CD14-positive monocyte (primary cell): ENCODE measurements around the gene BTG3. TPM values are rescaled to one million over a fixed set of nuclear protein-coding genes. Genes with fewer than 3 reads are reported as not detected.

Experiments used
- DNase-seq, 3 donors: peaks; one replicate each; pipeline ENCODE4 v3.0.0-alpha.2; 2011 to 2022
- H2AFZ ChIP-seq: 2 replicates; pipeline ENCODE4 v1.6.0; 2012; ENCODE audit warnings: mild to moderate bottlenecking, low read depth, low read length, inconsistent platforms; ENCODE audit not compliant: insufficient read depth, poor library complexity, severe bottlenecking
- H3K27ac ChIP-seq, 2 donors: 1 replicate in 1 of 2; 2 replicates in 1 of 2; pipeline ENCODE4 v1.5.1; 2012 to 2013; ENCODE audit warnings: low read length in 2 of 2, control low read depth in 1 of 2, inconsistent platforms in 1 of 2, low read depth in 1 of 2, mild to moderate bottlenecking in 1 of 2
- H3K27me3 ChIP-seq, 2 donors: one replicate each; pipeline versions ENCODE4 v1.6.0 to v1.6.1; 2011 to 2013; ENCODE audit warnings: low read length in 2 of 2; ENCODE audit not compliant: control insufficient read depth in 2 of 2, insufficient read depth in 2 of 2
- H3K36me3 ChIP-seq, 2 donors: replicated peaks in 1 of 2; 1 replicate in 1 of 2; 2 replicates in 1 of 2; pipeline versions ENCODE4 v1.5.1 to v1.6.1; 2012 to 2013; ENCODE audit warnings: low read length in 2 of 2, control low read depth in 1 of 2, inconsistent platforms in 1 of 2, mild to moderate bottlenecking in 1 of 2; ENCODE audit not compliant: insufficient read depth in 2 of 2, control insufficient read depth in 1 of 2
- H3K4me1 ChIP-seq, 2 donors: 1 replicate in 1 of 2; 2 replicates in 1 of 2; pipeline versions ENCODE4 v1.5.1 to v1.6.1; 2012 to 2013; ENCODE audit warnings: low read length in 2 of 2, control low read depth in 1 of 2, inconsistent platforms in 1 of 2, mild to moderate bottlenecking in 1 of 2, moderate library complexity in 1 of 2; ENCODE audit not compliant: insufficient read depth in 2 of 2, control insufficient read depth in 1 of 2
- H3K4me2 ChIP-seq: replicated peaks from 2 replicates; pipeline ENCODE3; 2012; ENCODE audit warnings: low read length, moderate library complexity, mild to moderate bottlenecking; ENCODE audit not compliant: poor library complexity, severe bottlenecking; ENCODE audit errors: extremely low read depth
- H3K4me3 ChIP-seq, 3 experiments: fragments of 200-600 bp in 1 of 3; sonication (generic) in 1 of 3; replicated peaks in 1 of 3; 1 replicate in 2 of 3; 2 replicates in 1 of 3; pipeline ENCODE4 v1.5.1; 2011 to 2013; ENCODE audit warnings: low read length in 3 of 3, mild to moderate bottlenecking in 3 of 3, control low read depth in 2 of 3, low read depth in 2 of 3, inconsistent platforms in 1 of 3, moderate library complexity in 1 of 3
- H3K79me2 ChIP-seq: 2 replicates; pipeline ENCODE4 v1.6.0; 2012; ENCODE audit warnings: mild to moderate bottlenecking, control low read depth, inconsistent platforms, low read length, moderate library complexity; ENCODE audit not compliant: insufficient read depth
- H3K9ac ChIP-seq: 2 replicates; pipeline ENCODE4 v1.6.0; 2017; ENCODE audit warnings: low read length, mild to moderate bottlenecking; ENCODE audit not compliant: insufficient read depth, poor library complexity, severe bottlenecking
- H3K9me3 ChIP-seq, 2 donors: replicated peaks in 1 of 2; 1 replicate in 1 of 2; 2 replicates in 1 of 2; pipeline versions ENCODE4 v1.5.1 to v1.6.1; 2012 to 2013; ENCODE audit warnings: low read length in 2 of 2, control low read depth in 1 of 2; ENCODE audit not compliant: control insufficient read depth in 1 of 2, insufficient read depth in 1 of 2
- H4K20me1 ChIP-seq: 2 replicates; pipeline ENCODE4 v1.6.0; 2012; ENCODE audit warnings: mild to moderate bottlenecking, low read length, control low read depth, moderate library complexity; ENCODE audit not compliant: insufficient read depth
- H3K27ac Mint-ChIP-seq, 7 donors: one replicate each; pipeline ENCODE4 v1.8.0; 2020; ENCODE audit warnings: mild to moderate bottlenecking in 7 of 7, mixed read lengths in 7 of 7, moderate library complexity in 6 of 7, inconsistent platforms in 2 of 7
- H3K27me3 Mint-ChIP-seq, 3 donors: one replicate each; pipeline ENCODE4 v1.8.0; 2021 to 2022; ENCODE audit warnings: low read depth in 3 of 3, mild to moderate bottlenecking in 3 of 3, mixed read lengths in 3 of 3, moderate library complexity in 3 of 3, inconsistent platforms in 1 of 3
- H3K36me3 Mint-ChIP-seq, 2 donors: one replicate each; pipeline ENCODE4 v1.8.0; 2020; ENCODE audit warnings: mixed read lengths in 2 of 2, inconsistent platforms in 1 of 2, mild to moderate bottlenecking in 1 of 2
- H3K4me1 Mint-ChIP-seq: one replicate; pipeline ENCODE4 v1.8.0; 2020; ENCODE audit warnings: mild to moderate bottlenecking, mixed read lengths
- H3K4me3 Mint-ChIP-seq, 2 donors: one replicate each; pipeline ENCODE4 v1.8.0; 2020; ENCODE audit warnings: mild to moderate bottlenecking in 2 of 2, mixed read lengths in 2 of 2, moderate library complexity in 1 of 2
- H3K9me3 Mint-ChIP-seq, 7 donors: one replicate each; pipeline ENCODE4 v1.8.0; 2020 to 2022; ENCODE audit warnings: mixed read lengths in 7 of 7, mild to moderate bottlenecking in 6 of 7, moderate library complexity in 6 of 7, inconsistent platforms in 2 of 7
- WGBS: methylation state at CpG from one replicate; pipeline ENCODE4 v1.1.5; 2013; ENCODE audit warnings: missing lambda C conversion rate; ENCODE audit not compliant: insufficient coverage; 5-methylcytosine and 5-hydroxymethylcytosine counted together
- intact Hi-C, 2 donors: fragments of 100-400 bp; cut with micrococcal nuclease; formaldehyde crosslinking; loops; one replicate each; pipeline versions ENCODE4 v1.15.0 to v1.15.1; 2023
- polyA plus RNA-seq, 3 donors: library from polyadenylated mRNA; depleted of rRNA in 1 of 3; unstranded in 2 of 3; stranded (reverse) in 1 of 3; fragments of 300-500 nt in 2 of 3; fragments of >200 nt in 1 of 3; fragmentation: Illumina TruSeq in 2 of 3; gene quantifications; 1 replicate in 2 of 3; 2 replicates in 1 of 3; pipeline ENCODE4 v1.2.3, GENCODE V29; 2012 to 2021
- TF ChIP-seq, protein P1 (sequence below): fragments of 200-600 bp; IDR thresholded peaks from one replicate; pipeline ENCODE4 v1.8.0; 2022; ENCODE audit warnings: antibody characterized with exemption, mild to moderate bottlenecking

Gene BTG3
- polyA plus RNA-seq, 3 donors, result 1.9 to 10.4 (median 2.0) TPM

GRCh38 chr21:17578876-17579275 lies 33.8 kb downstream of the BTG3 start:
- Histone ChIP-seq H3K27me3 (no peaks in the 10 kb centered on the region), H3K79me2 (no peaks in the 10 kb centered on the region), H2AFZ (no peak overlapping the region), H3K9ac (no peak overlapping the region), H3K36me3 (no peaks in the 10 kb centered on the region), H3K4me2 (no peak overlapping the region), H3K9me3 (no peaks in the 10 kb centered on the region), H3K4me1 (no peaks in the 10 kb centered on the region), H3K4me3 (no peak overlapping the region), H4K20me1 (no peaks in the 10 kb centered on the region), H3K27ac (no peak overlapping the region)
- Mint-ChIP-seq H3K36me3 (no peaks in the 10 kb centered on the region), H3K27ac (no peak overlapping the region), H3K4me3 (no peak overlapping the region), H3K4me1 (no peaks in the 10 kb centered on the region), H3K27me3 (peaks cover 0 to 16% (median 1%) of the 10 kb centered on the region in 3 donors), H3K9me3 (no peaks in the 10 kb centered on the region)
- TF ChIP-seq, protein P1, sequence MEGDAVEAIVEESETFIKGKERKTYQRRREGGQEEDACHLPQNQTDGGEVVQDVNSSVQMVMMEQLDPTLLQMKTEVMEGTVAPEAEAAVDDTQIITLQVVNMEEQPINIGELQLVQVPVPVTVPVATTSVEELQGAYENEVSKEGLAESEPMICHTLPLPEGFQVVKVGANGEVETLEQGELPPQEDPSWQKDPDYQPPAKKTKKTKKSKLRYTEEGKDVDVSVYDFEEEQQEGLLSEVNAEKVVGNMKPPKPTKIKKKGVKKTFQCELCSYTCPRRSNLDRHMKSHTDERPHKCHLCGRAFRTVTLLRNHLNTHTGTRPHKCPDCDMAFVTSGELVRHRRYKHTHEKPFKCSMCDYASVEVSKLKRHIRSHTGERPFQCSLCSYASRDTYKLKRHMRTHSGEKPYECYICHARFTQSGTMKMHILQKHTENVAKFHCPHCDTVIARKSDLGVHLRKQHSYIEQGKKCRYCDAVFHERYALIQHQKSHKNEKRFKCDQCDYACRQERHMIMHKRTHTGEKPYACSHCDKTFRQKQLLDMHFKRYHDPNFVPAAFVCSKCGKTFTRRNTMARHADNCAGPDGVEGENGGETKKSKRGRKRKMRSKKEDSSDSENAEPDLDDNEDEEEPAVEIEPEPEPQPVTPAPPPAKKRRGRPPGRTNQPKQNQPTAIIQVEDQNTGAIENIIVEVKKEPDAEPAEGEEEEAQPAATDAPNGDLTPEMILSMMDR, result no peak
- 100% methylated on average over 1 of the region's 2 CpGs for WGBS
- intact Hi-C loops, result no loop called here
- DNase-seq, result no peak

DNA sequence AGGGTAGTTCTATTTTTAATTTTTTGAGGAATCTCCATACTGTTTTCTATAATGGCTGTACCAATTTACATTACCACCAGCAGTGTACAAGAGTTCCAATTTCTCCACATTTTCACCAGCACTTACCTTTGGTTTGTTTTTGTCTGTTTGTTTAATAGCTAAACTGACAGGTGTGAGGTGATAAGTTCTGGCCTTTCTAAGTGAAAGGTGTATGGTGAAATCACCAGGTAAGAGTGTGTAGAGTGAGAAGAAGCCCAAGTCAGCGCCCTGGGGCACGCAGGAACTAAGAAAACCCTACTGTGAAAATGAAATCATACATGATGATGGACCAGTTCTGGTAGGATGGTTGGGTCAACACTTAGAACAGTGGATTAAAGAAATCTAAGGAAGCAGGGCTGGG lies 34.5 kb downstream of the BTG3 start:
- TF ChIP-seq, protein P1, result no peak
- Histone ChIP-seq H3K9me3 (no peaks in the 10 kb centered on the region), H3K27ac (no peak overlapping the region), H3K27me3 (no peaks in the 10 kb centered on the region), H3K4me3 (no peak overlapping the region), H3K79me2 (no peaks in the 10 kb centered on the region), H3K4me2 (no peak overlapping the region), H4K20me1 (no peaks in the 10 kb centered on the region), H3K9ac (no peak overlapping the region), H2AFZ (no peak overlapping the region), H3K36me3 (no peaks in the 10 kb centered on the region), H3K4me1 (no peaks in the 10 kb centered on the region)
- H3K9me3 Mint-ChIP-seq, result no peaks in the 10 kb centered on the region
- peaks cover 0 to 16% (median 5%) of the 10 kb centered on the region in 3 donors for H3K27me3 Mint-ChIP-seq
- H3K4me1 Mint-ChIP-seq, result no peaks in the 10 kb centered on the region
- H3K36me3 Mint-ChIP-seq, result no peaks in the 10 kb centered on the region
- H3K27ac Mint-ChIP-seq, result no peak overlapping the region
- intact Hi-C loops, result no loop called here
- DNase-seq, result no peak
- no peak overlapping the region for H3K4me3 Mint-ChIP-seq
- no CpG with 5 or more reads among the region's 2 CpGs for WGBS
